HCT116 (cell line): ENCODE results near the gene ELOVL5.

Source experiments
- CEBPB ChIP-seq: IDR thresholded peaks from 2 replicates; pipeline ENCODE4 v1.6.1; 2012; ENCODE audit warnings: low read depth
- CTCF ChIP-seq, 3 experiments: fragments of 200-600 bp in 1 of 3; sonication (generic) in 1 of 3; IDR thresholded peaks in 2 of 3; conservative IDR thresholded peaks in 1 of 3; 2 replicates each; pipeline ENCODE4 v1.5.1; 2012 to 2017; ENCODE audit warnings: low read depth in 2 of 3, low read length in 2 of 3, antibody characterized with exemption in 1 of 3, borderline replicate concordance in 1 of 3, control low read depth in 1 of 3, mild to moderate bottlenecking in 1 of 3, mixed read lengths in 1 of 3, mixed run types in 1 of 3, moderate library complexity in 1 of 3; ENCODE audit not compliant: insufficient read depth in 1 of 3
- EZH2 ChIP-seq: fragments of 200-600 bp; sonication (generic); IDR thresholded peaks from 2 replicates; pipeline ENCODE4 v1.6.1; 2017; ENCODE audit warnings: antibody characterized with exemption, mixed run types
- JUND ChIP-seq: IDR thresholded peaks from 2 replicates; pipeline ENCODE4 v1.6.1; 2012
- MAX ChIP-seq: IDR thresholded peaks from 2 replicates; pipeline ENCODE4 v1.6.1; 2012
- POLR2A ChIP-seq: IDR thresholded peaks from 2 replicates; pipeline ENCODE4 v1.7.0; 2011; ENCODE audit warnings: borderline replicate concordance; ENCODE audit not compliant: insufficient read depth, insufficient read length; ENCODE audit errors: extremely low read depth
- POLR2AphosphoS5 ChIP-seq: IDR thresholded peaks from 2 replicates; pipeline ENCODE4 v1.6.1; 2011; ENCODE audit warnings: mild to moderate bottlenecking, low read depth, low read length, moderate library complexity
- RAD21 ChIP-seq: IDR thresholded peaks from 2 replicates; pipeline ENCODE4 v1.6.1; 2012; ENCODE audit warnings: low read depth, mild to moderate bottlenecking
- REST ChIP-seq: IDR thresholded peaks from 2 replicates; pipeline ENCODE4 v1.6.1; 2012; ENCODE audit warnings: low read depth
- SIN3A ChIP-seq: IDR thresholded peaks from 2 replicates; pipeline ENCODE4 v1.6.1; 2012; ENCODE audit warnings: low read depth
- SP1 ChIP-seq: IDR thresholded peaks from 2 replicates; pipeline ENCODE4 v1.6.1; 2012; ENCODE audit warnings: low read depth
- TCF7L2 ChIP-seq: IDR thresholded peaks from 2 replicates; pipeline ENCODE4 v1.7.0; 2011; ENCODE audit warnings: borderline replicate concordance, inconsistent platforms; ENCODE audit not compliant: insufficient read depth, insufficient read length; ENCODE audit errors: extremely low read depth
- YY1 ChIP-seq: IDR thresholded peaks from 2 replicates; pipeline ENCODE4 v1.6.1; 2011; ENCODE audit warnings: low read length, low read depth, moderate library complexity, mild to moderate bottlenecking; ENCODE audit not compliant: insufficient replicate concordance; ENCODE audit errors: extremely low read depth

- no peak for TF ChIP-seq RAD21
- TF ChIP-seq MAX: no peak
- TF ChIP-seq CTCF (IDR thresholded peaks at IDR 0.05 in 2 of 3, conservative IDR thresholded peaks at IDR 0.05 in 1 of 3; ENCODE audit: borderline replicate concordance in 1 of 3, insufficient read depth in 1 of 3, low read depth in 2 of 3, low read length in 2 of 3): no peak
- TF ChIP-seq CEBPB: no peak
- TF ChIP-seq SIN3A: no peak
- TF ChIP-seq POLR2AphosphoS5: no peak
- no peak for TF ChIP-seq JUND
- no peak for TF ChIP-seq REST
- TF ChIP-seq YY1: no peak
- no peak for TF ChIP-seq SP1
- no peak for TF ChIP-seq TCF7L2
- no peak for TF ChIP-seq POLR2A
- TF ChIP-seq EZH2: no peak
These were observed 66.0 kb downstream of the ELOVL5 start for GRCh38 chr6:53282741-53283140.
